Astrocyte (in vitro differentiated cells and primary cell): Measurements from ENCODE around the gene CBX2. TPM values are rescaled to one million over a fixed set of nuclear protein-coding genes. Genes with fewer than 3 reads are reported as not detected.
A peak's percentile ranks its signal among the peaks of the same experiment; 100 is the strongest.

ENCODE experiments used
- DNase-seq: peaks from one replicate; pipeline ENCODE4 v3.0.0-alpha.2; 2010; ENCODE audit warnings: low read depth
- FAIRE-seq: peaks from 2 replicates; lab custom pipeline; 2011; peaks lifted over from hg19 to GRCh38; lab: Jason Lieb, UNC
- H2AFZ ChIP-seq: 2 replicates; pipeline ENCODE4 v1.6.0; 2012; ENCODE audit warnings: low read depth, low read length, inconsistent platforms
- H3K27ac ChIP-seq: 2 replicates; pipeline ENCODE4 v1.5.1; 2011; ENCODE audit warnings: low read depth, low read length, inconsistent platforms
- H3K27me3 ChIP-seq: 2 replicates; pipeline ENCODE4 v1.6.0; 2011; ENCODE audit warnings: low read length, inconsistent platforms; ENCODE audit not compliant: insufficient read depth
- H3K36me3 ChIP-seq: 2 replicates; pipeline ENCODE4 v1.5.1; 2011; ENCODE audit warnings: low read length, inconsistent platforms; ENCODE audit not compliant: insufficient read depth
- H3K4me1 ChIP-seq: 2 replicates; pipeline ENCODE4 v1.5.1; 2011; ENCODE audit warnings: low read length, inconsistent platforms; ENCODE audit not compliant: insufficient read depth
- H3K4me2 ChIP-seq: 2 replicates; pipeline ENCODE4 v1.6.0; 2012; ENCODE audit warnings: low read length, inconsistent platforms
- H3K4me3 ChIP-seq: 2 replicates; pipeline ENCODE4 v1.5.1; 2011; ENCODE audit warnings: low read depth, mild to moderate bottlenecking, low read length, inconsistent platforms; ENCODE audit not compliant: insufficient read depth
- H3K79me2 ChIP-seq: 2 replicates; pipeline ENCODE4 v1.6.0; 2012; ENCODE audit warnings: mild to moderate bottlenecking, low read length, inconsistent platforms; ENCODE audit not compliant: insufficient read depth
- H3K9ac ChIP-seq: 2 replicates; pipeline ENCODE4 v1.6.0; 2012; ENCODE audit warnings: mild to moderate bottlenecking, low read length, inconsistent platforms
- H3K9me3 ChIP-seq: 2 replicates; pipeline ENCODE4 v1.5.1; 2012; ENCODE audit warnings: low read depth, mild to moderate bottlenecking, low read length, inconsistent platforms; ENCODE audit not compliant: insufficient read depth
- H4K20me1 ChIP-seq: 2 replicates; pipeline ENCODE4 v1.6.0; 2012; ENCODE audit warnings: low read length, inconsistent platforms; ENCODE audit not compliant: insufficient read depth
- H3K27ac Mint-ChIP-seq: one replicate; pipeline ENCODE4 v1.8.0; 2021; ENCODE audit warnings: mild to moderate bottlenecking, mixed read lengths; ENCODE audit not compliant: unreplicated experiment
- H3K27me3 Mint-ChIP-seq: one replicate; pipeline ENCODE4 v1.8.0; 2021; ENCODE audit warnings: low read depth, mixed read lengths; ENCODE audit not compliant: unreplicated experiment
- H3K36me3 Mint-ChIP-seq: one replicate; pipeline ENCODE4 v1.8.0; 2021; ENCODE audit warnings: low read depth, mixed read lengths; ENCODE audit not compliant: unreplicated experiment
- H3K4me1 Mint-ChIP-seq: one replicate; pipeline ENCODE4 v1.8.0; 2021; ENCODE audit warnings: low read depth, mixed read lengths; ENCODE audit not compliant: unreplicated experiment
- H3K4me3 Mint-ChIP-seq: one replicate; pipeline ENCODE4 v1.8.0; 2021; ENCODE audit warnings: mild to moderate bottlenecking, moderate library complexity, mixed read lengths; ENCODE audit not compliant: unreplicated experiment
- H3K9me3 Mint-ChIP-seq: one replicate; pipeline ENCODE4 v1.8.0; 2021; ENCODE audit warnings: mild to moderate bottlenecking, mixed read lengths; ENCODE audit not compliant: unreplicated experiment
- EZH2 ChIP-seq: IDR thresholded peaks from 2 replicates; pipeline ENCODE4 v1.6.1; 2012; ENCODE audit warnings: mild to moderate bottlenecking, low read length, inconsistent platforms; ENCODE audit not compliant: insufficient read depth
- total RNA-seq: library from RNA; stranded (reverse); gene quantifications from 2 replicates; pipeline ENCODE4 v1.2.1, GENCODE V29; 2021
- TF ChIP-seq, protein P1 (sequence below): IDR thresholded peaks from 2 replicates; pipeline ENCODE4 v1.5.1; 2011; ENCODE audit warnings: low read depth, mild to moderate bottlenecking, inconsistent platforms, low read length, moderate library complexity; ENCODE audit not compliant: insufficient read depth

CBX2 gene
- total RNA-seq, 1 donor from 2014 or later, result 6.7 TPM

DNA sequence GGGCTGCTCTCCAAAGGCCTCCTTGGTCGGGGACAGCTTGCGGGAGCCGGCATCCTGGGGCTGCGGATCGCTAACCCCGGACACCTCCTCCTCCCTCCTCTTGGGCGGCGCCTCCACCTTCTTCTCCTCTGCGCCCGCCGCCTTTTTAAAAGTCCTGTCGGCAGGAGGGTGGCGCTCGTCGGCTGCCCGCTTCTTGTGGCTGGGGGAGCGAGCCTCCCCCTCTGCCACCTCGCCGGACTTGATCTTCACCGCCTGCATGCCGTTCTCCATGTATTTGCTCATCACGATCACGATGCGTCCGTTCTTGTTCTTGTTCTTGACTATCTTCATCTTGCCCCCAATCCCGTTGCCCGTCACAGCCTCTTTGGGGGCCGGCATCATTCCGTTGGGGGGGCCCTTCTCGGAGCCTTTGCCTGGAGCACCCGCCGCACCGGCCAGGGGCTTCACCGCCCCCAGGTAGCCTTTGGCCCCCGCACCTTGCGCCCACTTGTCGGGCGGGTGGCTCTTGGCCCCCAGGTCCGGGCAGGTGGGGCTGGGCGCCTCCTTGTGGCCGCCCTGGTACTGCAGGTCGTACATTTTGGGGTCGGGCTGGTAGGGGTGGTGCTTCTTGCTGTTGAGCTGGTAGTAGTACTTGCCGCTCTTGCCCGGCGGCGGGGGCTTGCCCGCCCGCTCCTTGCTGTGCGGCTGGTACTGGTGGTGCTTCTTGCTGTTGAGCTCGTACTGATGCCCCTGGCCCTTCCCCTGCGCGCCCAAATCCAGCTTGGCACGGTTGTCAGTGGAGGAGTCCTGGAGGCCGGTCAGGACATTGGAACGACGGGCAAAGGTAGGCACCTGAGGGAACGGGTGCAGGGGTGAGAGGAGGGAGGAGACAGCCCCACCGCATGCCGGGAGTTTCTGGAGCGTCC is 56.9 kb downstream of the CBX2 start:
- peaks cover 55% of the 10 kb centered on the region for H4K20me1 ChIP-seq
- H3K4me1 ChIP-seq, result peaks cover 37% of the 10 kb centered on the region
- H3K27me3 ChIP-seq, result no peaks in the 10 kb centered on the region
- Mint-ChIP-seq H3K36me3 (peaks cover 8% of the 10 kb centered on the region), H3K4me3 (no peak overlapping the region), H3K27me3 (peaks cover 11% of the 10 kb centered on the region), H3K27ac (peak overlapping the region; percentile 77), H3K4me1 (peaks cover 7% of the 10 kb centered on the region), H3K9me3 (peaks cover 4% of the 10 kb centered on the region)
- FAIRE-seq, result no peak
- H3K4me3 ChIP-seq, result no peak overlapping the region
- H3K79me2 ChIP-seq, result peaks cover 33% of the 10 kb centered on the region
- no peaks in the 10 kb centered on the region for H3K9me3 ChIP-seq
- no peak overlapping the region for H2AFZ ChIP-seq
- no peaks in the 10 kb centered on the region for H3K36me3 ChIP-seq
- H3K27ac ChIP-seq, result no peak overlapping the region
- no peak for DNase-seq
- H3K4me2 ChIP-seq, result no peak overlapping the region
- H3K9ac ChIP-seq, result no peak overlapping the region
- no peak for TF ChIP-seq EZH2
- TF ChIP-seq, protein P1, sequence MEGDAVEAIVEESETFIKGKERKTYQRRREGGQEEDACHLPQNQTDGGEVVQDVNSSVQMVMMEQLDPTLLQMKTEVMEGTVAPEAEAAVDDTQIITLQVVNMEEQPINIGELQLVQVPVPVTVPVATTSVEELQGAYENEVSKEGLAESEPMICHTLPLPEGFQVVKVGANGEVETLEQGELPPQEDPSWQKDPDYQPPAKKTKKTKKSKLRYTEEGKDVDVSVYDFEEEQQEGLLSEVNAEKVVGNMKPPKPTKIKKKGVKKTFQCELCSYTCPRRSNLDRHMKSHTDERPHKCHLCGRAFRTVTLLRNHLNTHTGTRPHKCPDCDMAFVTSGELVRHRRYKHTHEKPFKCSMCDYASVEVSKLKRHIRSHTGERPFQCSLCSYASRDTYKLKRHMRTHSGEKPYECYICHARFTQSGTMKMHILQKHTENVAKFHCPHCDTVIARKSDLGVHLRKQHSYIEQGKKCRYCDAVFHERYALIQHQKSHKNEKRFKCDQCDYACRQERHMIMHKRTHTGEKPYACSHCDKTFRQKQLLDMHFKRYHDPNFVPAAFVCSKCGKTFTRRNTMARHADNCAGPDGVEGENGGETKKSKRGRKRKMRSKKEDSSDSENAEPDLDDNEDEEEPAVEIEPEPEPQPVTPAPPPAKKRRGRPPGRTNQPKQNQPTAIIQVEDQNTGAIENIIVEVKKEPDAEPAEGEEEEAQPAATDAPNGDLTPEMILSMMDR, result peak; percentile 38

DNA sequence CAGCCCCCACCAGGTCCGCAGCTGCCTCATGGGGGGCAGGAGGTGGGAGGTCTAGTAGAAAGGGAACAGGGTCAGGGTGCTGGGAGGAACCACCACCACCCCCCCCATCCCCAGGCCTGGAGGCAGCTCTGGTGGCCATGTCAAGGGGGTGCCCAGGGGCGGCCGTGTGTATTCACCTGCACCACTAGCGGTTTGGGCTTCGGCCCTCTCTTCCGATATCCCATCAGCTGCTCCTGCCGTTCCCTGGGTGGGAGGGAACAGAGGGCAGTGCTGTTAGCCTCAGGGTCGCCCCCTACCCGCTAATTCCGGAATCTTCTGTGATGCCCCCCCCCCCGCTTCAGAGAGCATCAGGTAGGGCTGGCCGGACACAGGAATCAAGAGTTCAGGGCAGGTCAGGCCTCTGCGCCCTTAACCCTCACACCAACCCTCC is 57.5 kb downstream of the CBX2 start:
- peaks cover 37% of the 10 kb centered on the region for H3K4me1 ChIP-seq
- H3K4me3 ChIP-seq, result no peak overlapping the region
- H3K9ac ChIP-seq, result no peak overlapping the region
- peaks cover 9% of the 10 kb centered on the region for H3K27me3 Mint-ChIP-seq
- H3K4me3 Mint-ChIP-seq, result no peak overlapping the region
- peaks cover 55% of the 10 kb centered on the region for H4K20me1 ChIP-seq
- no peak overlapping the region for H3K27ac ChIP-seq
- H3K4me1 Mint-ChIP-seq, result peaks cover 7% of the 10 kb centered on the region
- no peaks in the 10 kb centered on the region for H3K36me3 ChIP-seq
- FAIRE-seq (no peak), DNase-seq (no peak)
- peaks cover 6% of the 10 kb centered on the region for H3K9me3 Mint-ChIP-seq
- H3K4me2 ChIP-seq, result no peak overlapping the region
- TF ChIP-seq, protein P1, result no peak
- no peak for TF ChIP-seq EZH2
- H3K9me3 ChIP-seq, result no peaks in the 10 kb centered on the region
- no peak overlapping the region for H2AFZ ChIP-seq
- H3K27me3 ChIP-seq, result peaks cover 5% of the 10 kb centered on the region
- H3K79me2 ChIP-seq, result peaks cover 33% of the 10 kb centered on the region
- H3K27ac Mint-ChIP-seq, result no peak overlapping the region
- peaks cover 8% of the 10 kb centered on the region for H3K36me3 Mint-ChIP-seq
